ENCODE results near the gene HSPB2.

Gene HSPB2

DNA sequence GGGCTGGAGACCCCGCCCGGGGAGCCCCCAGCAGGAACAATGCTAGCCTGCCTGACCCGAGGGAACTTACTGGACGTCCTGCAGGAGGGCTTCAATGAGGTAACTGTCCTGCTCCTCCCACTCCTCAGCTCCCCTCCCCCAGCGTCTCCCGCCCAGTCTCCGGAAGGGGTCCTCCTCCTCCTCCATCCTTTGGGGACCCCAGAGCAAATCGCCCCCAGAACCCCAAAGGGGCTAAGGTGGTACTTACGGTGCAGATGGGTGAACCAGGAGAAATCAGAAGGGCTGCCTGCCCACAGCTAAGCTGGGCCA, 24.9 kb downstream of the HSPB2 start:
- DNase-seq (ENCODE audit: low read depth in 2 of 2, low spot score in 1 of 2): no peak

DNA sequence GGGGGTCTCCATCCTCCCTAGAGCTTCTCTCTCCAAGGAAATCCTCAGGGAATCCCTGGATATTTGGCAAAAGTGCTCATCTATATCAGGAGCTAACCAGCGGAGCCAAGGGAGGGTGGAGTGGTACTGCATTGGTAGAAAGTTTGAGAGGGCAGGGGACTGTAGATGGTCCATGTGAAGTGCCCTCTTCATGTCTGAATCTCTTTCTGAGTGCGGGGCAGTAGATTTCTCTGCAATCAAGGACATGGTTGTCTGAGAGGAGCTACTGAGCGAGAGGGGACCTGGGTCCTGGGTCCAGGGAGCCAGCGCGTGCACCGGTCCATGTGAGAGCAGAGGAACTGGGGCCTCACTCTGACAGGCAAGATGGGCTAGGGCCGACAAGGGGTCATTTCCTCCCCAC, 25.3 kb downstream of the HSPB2 start:
- no peak for DNase-seq (ENCODE audit: low read depth in 2 of 2, low spot score in 1 of 2)

DNA sequence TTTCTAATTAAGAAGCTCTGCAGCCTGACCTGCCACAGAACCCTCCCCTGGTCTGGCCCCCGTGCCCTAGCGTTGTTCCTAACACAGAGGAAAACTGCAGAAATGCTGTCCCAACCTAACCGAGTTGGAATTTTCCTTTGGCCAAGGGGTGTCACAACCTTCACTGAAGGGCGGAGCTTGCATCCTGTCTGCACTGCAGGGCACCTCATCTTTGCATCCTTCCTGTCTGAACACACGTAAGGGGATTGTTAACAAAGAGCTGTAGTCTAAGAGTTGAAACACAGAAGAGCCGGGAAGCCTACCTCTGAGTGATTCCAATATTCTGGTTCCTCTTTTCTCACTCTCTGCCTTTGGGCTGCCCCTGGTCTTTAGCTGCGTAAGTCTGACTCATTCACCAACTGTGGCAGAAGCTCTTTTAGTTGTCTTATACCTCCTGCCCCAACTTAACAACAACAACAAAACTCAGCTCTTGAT, 26.2 kb downstream of the HSPB2 start:
- DNase-seq (ENCODE audit: low read depth in 2 of 2, low spot score in 1 of 2): no peak

DNA sequence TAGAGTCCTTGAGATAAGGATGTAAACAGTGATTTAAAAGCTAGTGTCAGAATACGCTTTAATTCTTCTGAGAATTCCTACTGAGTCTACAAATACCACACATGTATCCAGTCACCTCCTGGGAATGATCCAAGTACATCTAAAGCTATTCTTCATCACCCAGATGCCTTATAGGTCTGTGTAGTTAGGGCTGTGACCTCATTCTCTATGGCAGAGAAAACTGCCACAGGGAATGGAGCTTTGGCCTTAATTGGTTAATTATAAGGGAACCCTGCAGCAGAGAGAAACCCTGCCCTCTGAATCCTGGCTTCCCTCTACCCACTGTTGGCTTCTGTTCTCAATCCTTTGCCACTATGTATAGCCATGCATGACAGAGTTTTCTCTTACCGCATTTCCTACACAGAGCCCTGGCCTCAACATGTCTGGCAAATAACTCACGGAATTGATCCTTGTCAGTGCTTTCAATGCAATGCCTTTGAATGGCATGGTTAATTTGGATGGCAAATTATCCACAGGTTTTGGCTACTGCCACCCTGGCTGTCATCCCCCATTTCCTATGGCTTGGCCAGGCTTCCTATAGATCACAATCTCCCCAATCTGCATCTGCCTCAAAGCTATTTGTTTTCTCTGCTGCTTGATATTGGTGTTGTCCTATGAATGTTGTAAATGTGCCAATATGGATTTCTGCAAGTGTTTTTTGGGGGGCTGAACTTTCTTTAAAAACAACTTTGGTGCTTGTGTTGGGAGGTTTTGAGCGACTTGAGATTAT, 27.5 kb downstream of the HSPB2 start:
- DNase-seq (ENCODE audit: low read depth in 2 of 2, low spot score in 1 of 2): no peak

DNA sequence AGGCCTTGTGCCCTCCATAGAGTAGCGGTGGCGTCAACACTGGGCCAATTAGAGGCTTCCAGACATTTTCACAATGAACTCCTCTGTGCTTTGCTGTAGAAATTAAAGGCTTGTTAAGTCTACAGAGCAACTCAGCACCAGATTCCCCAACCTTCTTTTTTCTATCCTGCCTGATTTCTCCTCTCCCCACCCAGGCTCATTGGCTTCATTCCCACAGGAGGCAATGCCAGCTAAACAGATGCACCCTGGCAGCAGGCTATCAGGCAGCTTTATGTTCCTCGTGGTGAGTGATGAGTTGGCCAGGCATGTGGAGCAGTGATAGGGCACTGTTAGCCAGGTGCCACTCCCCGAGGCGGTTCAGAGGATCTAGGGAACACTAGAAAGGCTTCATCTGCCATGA, 29.4 kb downstream of the HSPB2 start:
- DNase-seq (ENCODE audit: low read depth in 2 of 2, low spot score in 1 of 2): no peak

DNA sequence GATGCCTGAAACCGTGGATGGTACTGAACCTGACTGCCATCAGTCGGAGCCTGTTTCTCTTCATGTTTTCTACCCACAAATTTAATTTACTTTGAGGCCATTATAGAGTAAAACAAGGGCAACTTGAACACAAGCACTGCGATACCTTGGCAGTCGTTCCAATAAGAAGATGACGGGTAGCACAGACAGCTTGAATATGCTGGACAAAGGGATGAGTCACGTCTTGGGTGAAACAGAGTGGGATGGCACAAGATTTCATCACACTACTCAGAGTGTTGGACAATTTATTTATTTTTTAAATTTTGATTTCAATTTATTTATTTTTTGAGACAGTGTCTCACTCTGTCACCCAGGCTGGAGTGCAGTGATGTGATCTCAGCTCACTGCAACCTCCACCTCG, 30.3 kb downstream of the HSPB2 start:
- DNase-seq (ENCODE audit: low read depth in 2 of 2, low spot score in 1 of 2): no peak

DNA sequence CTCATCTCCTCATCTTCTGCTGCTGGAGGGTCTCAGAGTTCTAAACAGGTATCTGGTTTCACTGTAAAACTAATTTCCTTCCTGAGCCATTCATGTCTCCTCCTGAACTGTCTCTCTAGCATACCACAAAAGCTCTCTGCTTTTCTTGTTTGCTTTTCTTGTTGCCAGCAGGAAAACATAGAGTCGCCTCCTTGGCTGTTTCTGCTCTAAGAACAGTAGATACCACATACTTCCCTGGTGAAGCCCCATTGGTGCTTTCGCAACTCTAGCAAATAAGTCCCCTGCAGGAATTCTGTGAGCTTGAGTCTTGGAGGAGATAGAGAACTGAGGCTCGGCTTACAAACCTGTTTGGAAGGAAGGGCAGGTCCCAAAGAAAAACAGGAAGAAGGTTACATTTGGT, 31.6 kb downstream of the HSPB2 start:
- DNase-seq (ENCODE audit: low read depth in 2 of 2, low spot score in 1 of 2): no peak

DNA sequence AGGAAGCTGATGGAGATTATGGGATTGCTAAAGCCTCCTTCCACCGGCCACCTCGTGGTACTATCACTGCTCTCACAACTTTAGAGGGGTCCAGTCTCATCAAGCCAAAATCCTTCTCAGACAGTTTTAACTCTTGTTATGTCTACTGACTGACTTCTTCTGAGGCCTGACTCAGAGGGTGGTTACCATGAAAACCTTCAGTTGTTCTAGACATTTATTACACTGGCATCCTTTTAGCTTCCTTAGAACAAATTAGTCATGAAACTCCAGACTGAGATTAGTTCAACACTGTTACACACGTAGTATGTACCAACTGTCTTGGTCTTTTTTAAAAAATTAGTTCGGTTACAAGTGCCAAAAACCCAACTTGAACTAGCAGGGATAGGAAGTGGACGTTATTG, 32.1 kb downstream of the HSPB2 start:
- DNase-seq (ENCODE audit: low read depth in 2 of 2, low spot score in 1 of 2): no peak

DNA sequence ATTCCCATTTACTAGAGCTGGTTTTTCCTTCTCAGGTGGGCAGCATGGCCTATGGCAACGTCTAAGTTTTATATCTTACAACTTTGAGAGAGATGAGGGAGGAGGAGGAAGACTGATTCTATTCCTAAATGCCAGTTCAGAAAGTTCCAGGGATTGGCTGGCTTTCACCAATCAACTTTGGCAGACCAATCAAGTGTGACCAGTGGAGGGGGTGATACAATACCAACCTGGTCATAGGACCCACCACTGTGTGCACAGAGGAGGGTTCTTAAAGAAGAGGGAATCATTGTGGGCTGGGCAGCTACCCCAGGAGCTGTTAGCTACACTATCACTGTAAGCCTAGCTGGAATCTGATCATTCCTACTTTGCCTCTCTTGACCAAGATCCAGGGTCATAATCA, 32.7 kb downstream of the HSPB2 start:
- no peak for DNase-seq (ENCODE audit: low read depth in 2 of 2, low spot score in 1 of 2)

DNA sequence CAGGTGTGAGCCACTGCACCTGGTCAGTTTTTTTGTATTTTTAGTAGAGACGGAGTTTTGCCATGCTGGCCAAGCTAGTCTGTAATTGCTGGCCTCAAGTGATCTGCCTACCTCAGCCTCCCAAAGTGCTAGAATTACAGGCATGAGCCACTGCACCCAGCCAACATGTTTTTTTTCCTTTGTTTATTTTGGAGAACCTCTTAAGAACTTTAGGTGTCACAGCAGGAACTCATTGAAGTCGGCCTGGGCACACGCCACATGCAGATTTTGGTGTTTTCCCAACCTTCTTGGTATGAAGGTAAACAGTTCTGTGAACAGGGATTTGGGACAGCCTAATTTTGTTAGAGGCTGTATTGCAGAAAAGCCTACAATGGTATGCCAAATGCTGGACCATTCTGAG, 34.0 kb downstream of the HSPB2 start:
- no peak for DNase-seq (ENCODE audit: low read depth in 2 of 2, low spot score in 1 of 2)

DNA sequence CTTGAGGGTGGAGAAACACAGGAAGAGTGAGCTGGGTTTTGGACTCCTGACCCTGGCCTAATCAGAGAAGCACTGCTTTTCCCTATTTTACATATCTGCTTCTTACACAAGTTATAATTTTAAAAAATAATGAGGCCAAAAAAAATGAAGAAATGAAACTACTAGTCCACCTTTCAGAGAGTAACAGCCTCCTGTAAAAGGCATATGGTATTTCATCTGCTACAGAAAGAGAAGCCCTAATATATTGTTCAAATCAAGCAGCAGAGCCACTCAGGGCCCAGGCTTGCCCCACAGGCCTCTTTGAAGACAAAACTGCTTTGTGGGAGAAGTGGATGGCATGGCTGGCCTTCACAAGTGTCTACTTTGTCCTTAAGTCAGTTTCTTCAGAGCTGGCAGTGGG, 34.6 kb downstream of the HSPB2 start:
- DNase-seq (ENCODE audit: low read depth in 2 of 2, low spot score in 1 of 2): no peak

DNA sequence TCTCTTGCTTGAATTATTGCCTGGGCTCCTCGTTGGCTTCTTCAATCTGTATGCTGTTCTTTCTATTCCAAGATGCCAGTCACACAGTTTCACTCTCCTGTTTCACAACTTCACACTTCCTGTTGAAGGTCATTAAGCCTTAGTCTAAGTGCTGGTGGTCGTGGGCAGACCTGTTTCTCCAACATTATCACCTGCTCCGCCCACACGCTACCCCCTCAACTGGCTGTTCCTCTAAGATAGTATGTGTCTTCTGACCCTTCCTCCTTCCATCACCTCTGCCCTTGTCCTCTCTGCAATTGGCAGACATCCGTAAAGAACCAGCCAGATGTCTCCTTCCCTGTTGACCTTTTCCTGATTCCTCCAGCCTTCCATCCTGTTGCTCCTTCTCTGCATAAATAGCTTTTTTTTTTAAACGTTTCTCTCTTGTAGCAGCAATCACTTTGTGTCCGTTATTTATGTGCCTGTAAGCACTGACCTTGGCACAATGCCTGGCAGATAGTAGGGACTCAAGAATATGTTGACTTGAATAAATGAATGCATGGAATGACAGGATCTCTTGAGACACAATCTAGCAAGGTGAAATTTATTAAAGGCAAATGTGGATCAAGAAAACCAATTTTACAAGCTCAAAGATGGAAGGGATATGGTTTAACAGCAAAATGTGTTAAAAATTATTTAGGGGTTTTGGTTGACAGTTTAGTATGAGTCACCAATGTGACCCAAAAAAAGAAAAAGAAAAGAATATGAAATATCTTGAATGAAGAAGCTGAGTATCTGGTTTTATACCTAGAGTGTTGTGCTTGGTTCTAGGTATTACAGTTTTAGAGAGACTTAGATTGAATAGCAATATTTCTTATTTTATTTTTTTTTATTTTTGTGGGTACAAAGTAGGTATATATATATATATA, 37.2 kb downstream of the HSPB2 start:
- DNase-seq (ENCODE audit: low read depth in 2 of 2, low spot score in 1 of 2): no peak

DNA sequence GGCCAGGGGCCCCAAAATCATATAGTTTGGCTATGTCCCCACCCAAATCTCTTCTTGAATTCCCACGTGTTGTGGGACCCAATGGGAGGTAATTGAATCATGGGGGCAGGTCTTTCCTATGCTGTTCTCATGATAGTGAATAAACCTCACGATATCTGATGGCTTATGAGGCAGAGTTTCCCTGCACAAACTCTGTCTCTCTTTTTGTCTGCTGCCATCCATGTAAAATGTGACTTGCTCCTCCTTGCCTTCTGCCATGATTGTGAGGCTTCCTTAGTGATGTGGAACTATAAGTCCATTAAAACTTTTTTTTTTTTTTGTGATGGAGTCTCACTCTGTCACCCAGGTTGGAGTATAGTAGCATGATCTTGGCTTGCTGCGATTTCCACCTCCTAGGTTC, 39.0 kb downstream of the HSPB2 start:
- no peak for DNase-seq (ENCODE audit: low read depth in 2 of 2, low spot score in 1 of 2)

DNA sequence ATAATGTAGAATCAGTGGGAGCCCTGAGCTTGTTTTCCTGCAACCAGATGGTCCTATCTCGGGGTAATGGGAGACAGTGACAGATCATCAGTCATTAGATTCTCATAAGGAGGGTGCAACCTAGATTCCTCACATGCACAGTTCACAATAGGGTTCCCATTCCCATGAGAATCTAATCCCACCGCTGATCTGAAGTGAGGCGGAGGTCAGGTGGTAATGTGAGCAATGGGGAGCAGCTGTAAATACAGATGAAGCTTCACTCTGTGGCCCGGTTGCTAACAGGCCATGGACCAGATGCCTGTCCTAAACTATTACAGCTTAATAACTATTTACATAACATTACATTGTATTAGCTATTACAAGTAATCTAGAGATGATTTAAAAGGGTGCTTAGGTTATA, 41.6 kb downstream of the HSPB2 start:
- DNase-seq (ENCODE audit: low read depth in 2 of 2, low spot score in 1 of 2): no peak

DNA sequence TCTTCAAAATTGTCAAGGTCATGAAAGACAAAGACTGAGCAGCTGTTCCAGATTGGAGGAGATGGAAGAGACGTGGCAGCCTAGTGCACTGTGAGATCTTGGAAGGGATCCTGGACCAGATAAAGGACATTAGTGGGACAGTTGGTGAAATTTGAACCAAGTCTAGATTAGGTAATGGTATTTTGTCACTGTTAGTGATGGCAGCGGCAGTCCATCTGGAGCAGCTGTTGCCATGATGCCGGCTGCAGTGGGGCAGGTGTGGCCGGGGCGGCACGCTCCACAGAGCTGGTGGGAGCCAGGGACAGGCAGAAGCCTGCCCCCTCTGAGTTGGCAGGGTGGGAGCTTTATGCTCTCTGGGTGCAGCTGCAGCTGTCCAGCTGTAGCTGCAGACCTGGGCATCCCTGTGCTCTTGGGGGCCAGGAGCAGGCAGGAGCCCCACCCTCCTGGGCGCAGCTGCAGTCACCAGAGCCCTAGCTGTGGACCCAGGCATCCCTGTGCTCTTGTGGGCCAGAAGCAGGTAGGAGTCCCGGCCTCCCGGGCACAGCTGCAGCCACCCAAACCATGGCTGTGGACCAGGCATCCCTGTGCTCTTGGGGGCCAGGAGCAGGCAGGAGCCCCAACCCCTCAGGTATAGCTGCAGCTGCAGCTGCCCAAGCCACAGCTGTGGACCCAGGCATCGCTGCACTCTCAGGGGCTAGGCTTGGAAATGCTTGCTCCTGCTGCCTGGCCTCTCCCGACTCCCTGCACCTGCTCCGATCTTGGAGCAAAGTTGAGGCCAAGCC, 45.3 kb downstream of the HSPB2 start:
- no peak for DNase-seq (ENCODE audit: low read depth in 2 of 2, low spot score in 1 of 2)

DNA sequence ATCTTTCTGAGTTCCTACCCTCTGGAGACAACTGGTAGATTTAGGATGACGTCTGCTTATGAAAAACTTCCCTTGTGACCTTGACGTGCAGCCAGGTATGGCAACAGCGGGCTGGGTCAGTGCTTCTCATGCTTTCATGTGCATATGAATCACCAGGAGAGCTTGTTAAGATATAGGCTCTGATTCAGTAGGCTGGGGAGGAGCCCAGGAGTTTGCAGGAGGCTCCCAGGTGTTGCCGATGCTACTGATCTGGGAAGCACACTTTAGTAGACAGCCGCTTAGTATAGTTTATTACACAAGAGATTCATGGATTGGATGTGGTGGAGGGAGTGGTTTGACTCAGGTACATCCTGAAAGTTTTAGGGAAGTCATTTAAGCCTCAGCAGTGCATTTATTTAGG, 48.4 kb downstream of the HSPB2 start:
- DNase-seq (ENCODE audit: low read depth in 2 of 2, low spot score in 1 of 2): no peak

DNA sequence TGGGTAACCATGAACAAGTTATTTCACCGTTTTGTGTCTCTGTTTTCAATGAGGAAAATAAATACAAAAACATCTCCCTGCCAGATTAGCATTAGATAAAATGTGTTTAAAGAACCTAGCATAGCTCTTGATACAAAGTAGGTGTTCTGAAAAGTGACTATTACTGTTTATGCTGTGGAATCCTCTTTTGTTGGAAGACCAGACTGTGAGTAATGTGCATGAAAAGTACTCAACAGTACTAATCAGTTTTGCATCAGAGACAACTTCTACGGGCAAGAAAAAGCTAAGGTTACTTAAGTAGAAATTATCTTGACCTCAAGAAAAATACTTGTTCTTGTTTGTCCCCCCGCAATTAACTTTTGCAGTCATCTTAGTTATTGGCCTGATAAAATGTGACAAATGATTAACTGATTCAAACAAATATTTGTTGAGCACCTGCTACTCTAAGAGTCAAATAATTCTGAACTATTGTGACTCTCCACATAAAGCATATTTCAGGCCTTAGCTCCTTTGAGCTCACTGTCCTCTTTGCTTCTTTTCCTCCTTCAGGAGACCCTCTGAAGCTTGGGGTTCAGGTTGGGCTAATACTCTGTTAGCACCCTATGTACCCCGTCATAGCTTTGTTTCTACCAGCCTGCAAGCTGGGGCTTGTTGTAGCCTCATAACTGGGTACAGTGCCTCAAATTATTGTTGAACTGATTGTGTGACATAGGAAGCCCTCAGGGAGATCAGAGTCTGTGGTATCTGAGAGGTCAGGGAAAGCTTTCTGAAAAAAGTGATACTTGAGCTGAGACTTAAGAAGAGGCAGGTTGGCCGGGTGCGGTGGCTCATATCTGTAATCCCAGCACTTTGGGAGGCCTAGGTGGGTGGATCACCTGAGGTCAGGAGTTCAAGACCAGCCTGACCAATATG, 49.1 kb downstream of the HSPB2 start:
- DNase-seq (ENCODE audit: low read depth in 2 of 2, low spot score in 1 of 2): no peak

All from stimulated activated CD8-positive, alpha-beta memory T cell treated with anti-CD3 and anti-CD28 coated beads, Interleukin-4, amount 100 ng/mL, for 1 hour (primary cell).